Measurements from ENCODE around the gene SLC24A5.

DNA sequence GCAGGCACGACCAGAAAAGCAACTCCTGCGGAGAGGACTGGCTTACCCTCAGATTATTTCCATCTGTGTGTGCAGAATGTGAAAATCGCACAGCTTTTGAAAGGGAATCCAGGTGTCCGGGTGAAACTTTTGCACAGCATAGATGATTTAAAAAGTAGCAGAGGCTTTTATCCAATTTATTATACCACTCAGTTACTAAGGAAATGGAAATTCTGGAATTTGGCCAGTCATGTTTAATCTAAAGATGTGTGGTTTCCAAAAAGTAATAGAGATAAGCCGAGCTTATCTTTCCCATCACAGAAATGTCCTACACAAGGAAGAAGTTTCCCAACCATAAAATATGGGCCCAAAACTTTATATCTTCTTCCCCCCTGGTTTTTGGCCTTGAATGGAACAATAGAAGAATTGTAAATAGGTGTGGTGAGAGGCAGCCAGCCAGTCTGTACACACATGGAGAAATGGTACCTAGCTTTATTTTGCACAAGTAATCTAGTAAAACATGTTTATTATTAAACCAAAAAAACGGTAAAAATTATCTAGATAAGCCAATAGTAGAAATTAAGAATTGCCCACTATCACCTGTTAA, 19.3 kb upstream of the SLC24A5 start:
- no peak for TF ChIP-seq EZH2 (IDR thresholded peaks at IDR 0.05)
- TF ChIP-seq, protein P1, sequence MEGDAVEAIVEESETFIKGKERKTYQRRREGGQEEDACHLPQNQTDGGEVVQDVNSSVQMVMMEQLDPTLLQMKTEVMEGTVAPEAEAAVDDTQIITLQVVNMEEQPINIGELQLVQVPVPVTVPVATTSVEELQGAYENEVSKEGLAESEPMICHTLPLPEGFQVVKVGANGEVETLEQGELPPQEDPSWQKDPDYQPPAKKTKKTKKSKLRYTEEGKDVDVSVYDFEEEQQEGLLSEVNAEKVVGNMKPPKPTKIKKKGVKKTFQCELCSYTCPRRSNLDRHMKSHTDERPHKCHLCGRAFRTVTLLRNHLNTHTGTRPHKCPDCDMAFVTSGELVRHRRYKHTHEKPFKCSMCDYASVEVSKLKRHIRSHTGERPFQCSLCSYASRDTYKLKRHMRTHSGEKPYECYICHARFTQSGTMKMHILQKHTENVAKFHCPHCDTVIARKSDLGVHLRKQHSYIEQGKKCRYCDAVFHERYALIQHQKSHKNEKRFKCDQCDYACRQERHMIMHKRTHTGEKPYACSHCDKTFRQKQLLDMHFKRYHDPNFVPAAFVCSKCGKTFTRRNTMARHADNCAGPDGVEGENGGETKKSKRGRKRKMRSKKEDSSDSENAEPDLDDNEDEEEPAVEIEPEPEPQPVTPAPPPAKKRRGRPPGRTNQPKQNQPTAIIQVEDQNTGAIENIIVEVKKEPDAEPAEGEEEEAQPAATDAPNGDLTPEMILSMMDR (IDR thresholded peaks at IDR 0.05), result no peak
